Neural progenitor cell (in vitro differentiated cells): ENCODE measurements around the gene WEE2. TPM values are rescaled to one million over a fixed set of nuclear protein-coding genes. Genes with fewer than 3 reads are reported as not detected.
A peak's percentile ranks its signal among the peaks of the same experiment; 100 is the strongest.

Source experiments
- DNase-seq: peaks from one replicate; pipeline ENCODE4 v3.0.0-alpha.2; 2016; ENCODE audit warnings: low spot score
- H2AFZ ChIP-seq: fragments of 200-600 bp; sonication (generic); replicated peaks from 2 replicates; pipeline ENCODE4 v1.6.1; 2016; ENCODE audit warnings: antibody characterized with exemption
- H3F3A ChIP-seq: fragments of 200-600 bp; sonication (generic); 2 replicates; pipeline ENCODE4 v1.6.1; 2016; ENCODE audit warnings: antibody characterized with exemption, low read depth
- H3K27ac ChIP-seq: fragments of 200-600 bp; sonication (generic); 2 replicates; pipeline ENCODE4 v1.5.1; 2016; ENCODE audit warnings: mild to moderate bottlenecking
- H3K27me3 ChIP-seq: fragments of 200-600 bp; sonication (generic); 2 replicates; pipeline ENCODE4 v1.6.1; 2016; ENCODE audit warnings: mild to moderate bottlenecking, moderate library complexity
- H3K36me3 ChIP-seq: fragments of 200-600 bp; sonication (generic); 2 replicates; pipeline ENCODE4 v1.5.1; 2016
- H3K4me1 ChIP-seq: fragments of 200-600 bp; sonication (generic); 2 replicates; pipeline ENCODE4 v1.6.1; 2016; ENCODE audit warnings: mixed run types
- H3K4me2 ChIP-seq: fragments of 200-600 bp; sonication (generic); 2 replicates; pipeline ENCODE4 v1.6.1; 2016
- H3K4me3 ChIP-seq: fragments of 200-600 bp; sonication (generic); 2 replicates; pipeline ENCODE4 v1.5.1; 2016
- H3K79me2 ChIP-seq: fragments of 200-600 bp; sonication (generic); 2 replicates; pipeline ENCODE4 v1.6.1; 2016; ENCODE audit warnings: low read depth
- H3K9ac ChIP-seq: fragments of 200-600 bp; sonication (generic); 2 replicates; pipeline ENCODE4 v1.6.1; 2016
- H3K9me3 ChIP-seq: fragments of 200-600 bp; sonication (generic); 2 replicates; pipeline ENCODE4 v1.5.1; 2016; ENCODE audit warnings: low read depth
- H4K20me1 ChIP-seq: fragments of 200-600 bp; sonication (generic); 2 replicates; pipeline ENCODE4 v1.6.1; 2016; ENCODE audit warnings: low read depth
- H3K27ac Mint-ChIP-seq: 3 replicates; pipeline ENCODE4 v1.8.0; 2021; ENCODE audit warnings: mixed read lengths
- H3K27me3 Mint-ChIP-seq: 2 replicates; pipeline ENCODE4 v1.8.0; 2022; ENCODE audit warnings: low read depth, mild to moderate bottlenecking, inconsistent platforms, moderate library complexity, mixed read lengths; ENCODE audit not compliant: insufficient read depth
- H3K36me3 Mint-ChIP-seq: 3 replicates; pipeline ENCODE4 v1.8.0; 2021; ENCODE audit warnings: mixed read lengths
- H3K4me1 Mint-ChIP-seq: 3 replicates; pipeline ENCODE4 v1.8.0; 2021; ENCODE audit warnings: mixed read lengths
- H3K4me3 Mint-ChIP-seq: 3 replicates; pipeline ENCODE4 v1.8.0; 2021; ENCODE audit warnings: mild to moderate bottlenecking, moderate library complexity, mixed read lengths
- H3K9me3 Mint-ChIP-seq: 3 replicates; pipeline ENCODE4 v1.8.0; 2020; ENCODE audit warnings: mixed read lengths
- CTCF ChIP-seq: fragments of 200-600 bp; sonication (generic); IDR thresholded peaks from 2 replicates; pipeline ENCODE4 v1.5.1; 2017; ENCODE audit warnings: antibody characterized with exemption, mild to moderate bottlenecking
- EZH2 ChIP-seq: fragments of 200-600 bp; sonication (generic); IDR thresholded peaks from 2 replicates; pipeline ENCODE4 v1.6.1; 2017; ENCODE audit warnings: antibody characterized with exemption, mild to moderate bottlenecking, moderate library complexity
- EZH2phosphoT487 ChIP-seq: fragments of 200-600 bp; sonication (generic); IDR thresholded peaks from 2 replicates; pipeline ENCODE4 v1.6.1; 2017; ENCODE audit warnings: antibody characterized with exemption
- total RNA-seq: library from RNA; depleted of rRNA; stranded (reverse); fragments of >200 nt; gene quantifications from 2 replicates; pipeline ENCODE4 v1.2.3, GENCODE V29; 2015; ENCODE audit warnings: low replicate concordance

WEE2 gene
- total RNA-seq = 0.12 TPM in 1 of 2 replicates, not detected in the other

DNA sequence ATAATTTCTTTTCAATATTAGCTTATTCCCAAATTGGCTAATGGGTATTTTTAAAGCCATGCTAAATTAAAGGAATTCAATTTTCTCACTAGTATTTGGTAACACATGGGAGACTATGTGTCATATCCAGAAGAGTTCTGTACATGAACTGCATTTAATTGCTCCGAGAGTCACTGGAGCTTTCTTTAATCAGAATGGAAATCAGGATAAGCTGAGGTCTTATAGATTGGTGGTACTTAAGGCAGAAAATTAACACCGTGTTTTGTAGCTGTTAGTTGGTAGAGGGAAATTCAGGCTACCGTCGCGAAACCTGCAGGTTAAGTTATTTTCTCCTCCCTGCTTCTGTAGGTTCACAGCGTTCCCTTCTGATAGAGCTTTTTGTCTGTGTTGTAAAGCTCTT is at the start of gene WEE2:
Gene WEE2, plus strand, starts transcription at position 3 of the 400 bp plus-strand sequence. CDS start 406 bp downstream, outside the sequence.
- Histone ChIP-seq H3K9ac (no peak within 1 kb of the TSS), H2AFZ (no peak within 1 kb of the TSS), H4K20me1 (no peaks in the 10 kb centered on the region), H3K27ac (no peak within 1 kb of the TSS), H3K4me2 (no peak within 1 kb of the TSS), H3K9me3 (no peaks in the 10 kb centered on the region), H3K4me1 (peaks cover 19% of the 10 kb centered on the region), H3K79me2 (no peaks in the 10 kb centered on the region), H3K4me3 (no peak within 1 kb of the TSS), H3K27me3 (peaks cover 8% of the 10 kb centered on the region), H3F3A (no peaks in the 10 kb centered on the region), H3K36me3 (no peaks in the 10 kb centered on the region)
- Mint-ChIP-seq H3K27me3 (no peaks in the 10 kb centered on the region), H3K9me3 (no peaks in the 10 kb centered on the region), H3K36me3 (no peaks in the 10 kb centered on the region), H3K4me3 (no peak within 1 kb of the TSS), H3K4me1 (peaks cover 9% of the 10 kb centered on the region), H3K27ac (no peak within 1 kb of the TSS)
- TF ChIP-seq CTCF (no peak), EZH2 (no peak), EZH2phosphoT487 (no peak)
- no peak for DNase-seq

GRCh38 chr7:141659501-141659900 is 48.7 kb upstream of the WEE2 start:
- Mint-ChIP-seq H3K4me3 (no peak overlapping the region), H3K9me3 (no peaks in the 10 kb centered on the region)

DNA sequence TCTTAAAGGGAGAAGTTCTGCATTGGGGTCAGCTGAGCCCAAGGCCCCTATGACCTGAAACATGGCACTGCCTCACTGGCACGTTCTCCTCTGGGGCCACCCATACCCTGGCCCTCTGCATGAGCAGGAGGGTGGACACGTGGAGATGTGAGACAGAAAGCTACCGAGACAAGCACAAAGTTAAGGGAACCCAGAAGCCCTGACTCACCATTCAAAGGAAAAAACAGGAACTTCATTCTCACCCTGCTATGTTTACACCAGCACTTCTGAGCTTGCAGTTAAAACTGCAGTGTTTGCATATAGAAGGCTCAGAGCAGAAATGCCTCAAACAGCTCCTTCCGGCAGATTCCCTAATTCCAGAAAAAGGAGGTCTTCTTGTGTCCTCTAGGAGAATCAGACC is 47.9 kb upstream of the WEE2 start:
- Mint-ChIP-seq H3K27me3 (peaks cover 2% of the 10 kb centered on the region), H3K27ac (peak overlapping the region; percentile 10), H3K9me3 (no peaks in the 10 kb centered on the region), H3K4me1 (no peaks in the 10 kb centered on the region), H3K36me3 (peaks cover 25% of the 10 kb centered on the region), H3K4me3 (no peak overlapping the region)
- TF ChIP-seq EZH2 (no peak), EZH2phosphoT487 (no peak), CTCF (no peak)
- Histone ChIP-seq H3K79me2 (no peaks in the 10 kb centered on the region), H3K9me3 (no peaks in the 10 kb centered on the region), H4K20me1 (no peaks in the 10 kb centered on the region), H3K4me1 (no peaks in the 10 kb centered on the region), H3K27me3 (no peaks in the 10 kb centered on the region), H3K27ac (no peak overlapping the region), H3K4me2 (no peak overlapping the region), H3F3A (no peaks in the 10 kb centered on the region), H2AFZ (no peak overlapping the region), H3K4me3 (no peak overlapping the region), H3K9ac (no peak overlapping the region), H3K36me3 (no peaks in the 10 kb centered on the region)
- no peak for DNase-seq

More at GRCh38 chr7:141659501-141659900, 48.7 kb upstream of the WEE2 start:
- Histone ChIP-seq H3K36me3 (no peaks in the 10 kb centered on the region), H3K79me2 (no peaks in the 10 kb centered on the region), H4K20me1 (no peaks in the 10 kb centered on the region), H3K9ac (no peak overlapping the region), H3K4me3 (no peak overlapping the region), H3K4me1 (peaks cover 4% of the 10 kb centered on the region), H3K4me2 (no peak overlapping the region), H2AFZ (no peak overlapping the region), H3K27ac (no peak overlapping the region), H3K27me3 (no peaks in the 10 kb centered on the region), H3K9me3 (no peaks in the 10 kb centered on the region), H3F3A (no peaks in the 10 kb centered on the region)
- no peak overlapping the region for H3K27ac Mint-ChIP-seq
- TF ChIP-seq EZH2phosphoT487 = no peak
- no peak for TF ChIP-seq CTCF
- no peak for TF ChIP-seq EZH2
- H3K36me3 Mint-ChIP-seq = peaks cover 25% of the 10 kb centered on the region
- DNase-seq = no peak
- H3K4me1 Mint-ChIP-seq = peaks cover 5% of the 10 kb centered on the region
- peaks cover 2% of the 10 kb centered on the region for H3K27me3 Mint-ChIP-seq
